HG03342 (cell line): Measurements from ENCODE around the gene PALM3.
"Not testable (repeated sequence)": the region's sequence is repeated elsewhere in the genome, so short reads cannot be mapped to it uniquely, and the experiment has no call there.

ENCODE experiments used
- ATAC-seq: cut with Tn5 transposase; IDR thresholded peaks from one replicate; pipeline ENCODE4 v1.9.1; 2021; ENCODE audit warnings: mild to moderate bottlenecking, moderate library complexity; ENCODE audit not compliant: unreplicated experiment

The PALM3 gene

DNA sequence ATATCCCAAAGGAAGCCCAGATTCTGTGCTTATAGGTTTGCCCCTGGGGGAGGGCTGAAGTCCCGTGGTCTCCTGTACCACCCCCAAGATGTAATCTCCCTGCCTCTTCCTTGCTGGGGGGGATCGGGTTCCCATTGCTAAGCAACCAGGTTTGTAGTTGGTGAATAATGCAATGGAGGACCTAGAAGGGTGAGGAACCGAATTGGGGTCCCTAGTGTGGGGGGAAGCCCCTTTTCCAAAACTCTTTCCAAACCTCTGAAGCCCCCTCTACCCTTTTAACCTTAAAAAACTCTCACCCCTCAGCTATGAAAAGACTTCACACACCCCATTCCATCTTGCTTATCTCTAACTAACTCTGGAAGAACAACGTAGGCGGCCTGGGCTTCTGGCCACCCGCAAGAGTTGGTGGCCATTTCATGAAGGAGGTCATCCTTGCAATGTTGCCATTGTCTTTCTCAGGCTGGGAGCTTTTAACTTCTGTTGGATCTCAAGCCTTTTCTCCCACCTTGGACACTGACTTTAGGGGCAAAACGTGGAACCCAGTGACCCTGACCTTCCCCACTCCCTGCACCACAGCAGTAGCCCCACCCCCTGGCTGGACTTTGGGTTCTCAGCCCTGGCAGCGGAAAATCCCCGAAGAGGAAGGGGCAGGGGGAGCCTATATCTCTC, 661 bp downstream of the PALM3 start:
- no peak for ATAC-seq

GRCh38 chr19:14059652-14060155, 2.2 kb downstream of the PALM3 start:
- ATAC-seq = no peak

DNA sequence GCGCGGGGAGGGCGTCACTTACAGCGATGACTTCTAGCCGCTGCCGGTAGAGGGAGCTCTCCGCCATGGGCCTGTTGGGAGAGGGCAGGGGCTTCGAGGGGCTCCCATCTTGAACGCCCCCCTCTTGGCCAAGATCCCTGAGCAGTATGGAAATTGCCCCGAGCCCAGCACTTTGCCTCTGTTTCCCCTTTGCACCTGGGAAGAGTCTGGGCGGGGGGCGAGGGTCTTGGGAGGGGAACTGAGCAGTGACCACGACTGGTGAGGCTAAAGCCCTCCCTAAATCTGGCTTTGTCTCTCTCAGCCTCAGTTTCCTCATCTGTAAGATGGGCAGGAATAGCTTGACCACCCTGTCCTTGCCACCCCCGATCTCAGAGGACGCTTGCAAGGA, 2.8 kb downstream of the PALM3 start:
- ATAC-seq = no peak

GRCh38 chr19:14058182-14059092, 3.4 kb downstream of the PALM3 start:
- ATAC-seq = no peak

GRCh38 chr19:14056741-14057356, 5.0 kb downstream of the PALM3 start:
- ATAC-seq = no peak

DNA sequence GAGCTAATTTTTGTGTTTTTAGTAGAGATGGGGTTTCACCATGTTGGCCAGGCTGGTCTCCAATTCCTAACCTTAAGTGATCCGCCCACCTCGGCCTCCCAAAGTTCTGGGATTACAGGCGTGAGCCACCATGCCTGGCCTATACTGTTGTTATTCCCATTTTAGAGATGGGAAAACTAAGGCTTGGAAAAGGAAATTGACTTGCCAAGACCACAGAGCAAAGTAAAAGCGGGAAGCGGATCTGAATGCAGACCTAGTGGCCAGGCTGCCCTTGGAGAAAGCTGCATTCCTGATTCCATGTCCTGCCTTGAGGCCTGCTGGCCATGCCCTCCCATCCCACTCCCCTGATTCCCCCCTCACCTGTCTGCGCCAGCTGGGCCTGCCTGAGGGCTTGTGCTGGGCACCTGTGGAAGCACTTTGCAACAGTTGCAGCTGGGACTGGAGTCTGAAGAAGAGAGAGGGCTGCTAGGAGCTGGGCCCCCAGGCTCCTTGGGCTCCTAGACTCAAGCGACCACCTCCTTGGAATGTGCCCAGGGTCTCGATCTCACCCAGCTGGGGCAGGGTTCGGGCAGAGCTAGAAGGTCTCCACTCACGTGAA, 5.7 kb downstream of the PALM3 start:
- ATAC-seq = no peak

GRCh38 chr19:14055396-14055795, 6.5 kb downstream of the PALM3 start:
- ATAC-seq = no peak

- no peak for ATAC-seq
Observed at GRCh38 chr19:14054721-14055120, 7.2 kb downstream of the PALM3 start.

DNA sequence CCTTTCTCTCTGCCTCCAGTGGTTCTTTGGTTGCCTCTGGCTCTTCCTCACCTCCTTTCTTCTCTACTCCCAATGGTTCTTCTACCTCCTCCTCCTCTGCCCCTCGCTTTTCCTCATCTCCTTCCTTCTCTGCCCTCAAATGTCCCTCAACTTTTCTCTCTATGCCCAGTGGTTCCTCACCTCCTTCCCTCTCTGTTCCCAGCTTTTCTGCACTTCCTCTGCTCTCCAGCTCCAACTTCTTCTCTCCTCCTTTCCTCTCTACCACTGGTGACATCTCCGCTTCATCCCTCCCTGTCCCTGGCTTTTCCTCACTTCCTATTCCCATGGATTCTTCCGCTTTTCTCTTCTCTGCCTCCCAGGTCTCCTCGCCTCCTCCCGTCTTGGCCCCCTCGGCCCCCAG, 7.8 kb downstream of the PALM3 start:
- ATAC-seq = no peak

- no peak for ATAC-seq
Observed at GRCh38 chr19:14053500-14053899, 8.4 kb downstream of the PALM3 start.

DNA sequence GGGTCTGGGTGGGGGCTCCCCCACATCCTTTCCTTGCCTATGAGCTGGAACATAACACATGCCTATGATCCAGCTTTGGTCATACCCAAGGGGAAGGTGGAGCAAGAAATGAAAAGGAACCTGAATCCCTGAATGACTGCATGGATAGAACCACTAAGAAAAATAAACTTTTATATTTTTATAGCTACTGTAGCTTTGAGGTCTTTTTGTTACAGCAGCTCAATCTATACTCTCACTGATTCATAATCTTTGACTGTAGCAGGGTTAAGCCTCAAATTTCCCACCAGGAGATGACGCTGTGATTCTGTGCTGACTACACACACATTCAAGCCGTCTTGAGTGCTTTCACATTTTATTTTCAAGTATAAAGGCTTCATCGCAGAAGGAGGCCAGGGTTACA, 8.8 kb downstream of the PALM3 start:
- no peak for ATAC-seq

DNA sequence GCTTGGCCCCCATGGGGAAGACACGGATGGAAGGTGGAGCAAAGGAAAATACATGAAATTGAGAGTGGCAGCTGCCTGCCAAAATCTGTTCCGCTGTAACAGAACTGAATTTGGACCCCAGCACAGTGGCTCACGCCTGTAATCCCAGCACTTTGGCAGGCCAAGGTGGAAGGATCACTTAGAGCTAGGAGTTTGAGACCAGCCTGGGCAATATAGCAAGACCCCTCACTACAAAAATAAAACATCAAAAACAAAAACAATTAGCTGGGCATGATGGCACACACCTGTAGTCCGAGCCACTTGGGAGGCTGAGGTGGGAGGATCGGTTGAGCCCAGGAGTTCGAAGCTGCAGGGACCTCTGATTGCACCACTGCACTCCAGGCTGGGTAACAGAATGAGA, 9.4 kb downstream of the PALM3 start:
- no peak for ATAC-seq

DNA sequence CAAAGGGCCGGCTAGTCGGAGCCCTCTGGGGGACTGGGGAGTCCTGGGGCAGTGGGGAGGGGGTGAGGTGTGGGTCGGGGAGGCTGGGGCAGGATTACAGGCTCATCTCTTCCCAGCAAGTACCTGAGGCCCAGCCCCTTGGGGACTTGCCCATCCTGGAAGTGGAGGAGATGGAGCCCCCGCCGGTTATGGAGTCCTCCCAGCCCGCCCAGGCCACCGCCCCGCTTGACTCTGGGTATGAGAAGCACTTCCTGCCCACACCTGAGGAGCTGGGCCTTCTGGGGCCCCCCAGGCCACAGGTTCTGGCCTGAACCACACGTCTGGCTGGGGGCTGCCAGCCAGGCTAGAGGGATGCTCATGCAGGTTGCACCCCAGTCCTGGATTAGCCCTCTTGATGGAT, 9.9 kb downstream of the PALM3 start:
- no peak for ATAC-seq

DNA sequence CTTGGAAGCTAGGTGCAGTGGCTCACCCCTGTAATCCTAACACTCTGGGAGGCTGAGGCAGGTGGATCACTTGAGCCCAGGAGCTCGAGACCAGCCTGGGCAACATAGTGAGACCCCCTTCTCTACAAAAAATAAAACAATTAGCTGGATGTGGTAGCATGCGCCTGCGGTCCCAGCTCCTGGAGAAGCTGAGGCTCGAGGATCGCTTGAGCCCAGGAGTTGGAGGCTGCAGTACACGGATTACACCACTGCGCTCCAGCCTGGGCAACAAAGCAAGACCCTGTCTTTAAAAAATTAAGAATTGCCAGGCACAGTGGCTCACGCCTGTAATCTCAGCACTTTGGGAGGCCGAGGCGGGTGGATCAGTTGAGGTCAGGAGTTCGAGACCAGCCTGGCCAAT, 10.9 kb downstream of the PALM3 start:
- ATAC-seq = not testable (repeated sequence)

DNA sequence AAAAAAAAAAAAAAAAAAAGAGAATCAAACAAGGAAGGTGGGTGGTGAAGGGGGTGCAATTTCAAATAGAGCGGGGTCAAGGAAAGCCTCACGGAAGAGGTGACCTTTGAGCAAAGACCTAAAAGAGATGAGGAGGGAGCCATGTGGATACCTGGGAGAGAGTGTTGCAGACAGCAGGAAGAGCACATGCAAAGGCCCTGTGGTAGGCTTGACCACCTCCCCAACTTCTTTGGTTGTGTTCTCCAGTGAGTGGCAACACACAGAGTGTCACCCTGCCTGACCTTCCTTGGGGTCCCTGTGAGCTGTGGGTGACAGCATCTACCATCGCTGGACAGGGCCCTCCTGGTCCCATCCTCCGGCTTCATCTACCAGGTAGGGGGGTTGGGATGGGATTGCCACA, 11.4 kb downstream of the PALM3 start:
- ATAC-seq = no peak

DNA sequence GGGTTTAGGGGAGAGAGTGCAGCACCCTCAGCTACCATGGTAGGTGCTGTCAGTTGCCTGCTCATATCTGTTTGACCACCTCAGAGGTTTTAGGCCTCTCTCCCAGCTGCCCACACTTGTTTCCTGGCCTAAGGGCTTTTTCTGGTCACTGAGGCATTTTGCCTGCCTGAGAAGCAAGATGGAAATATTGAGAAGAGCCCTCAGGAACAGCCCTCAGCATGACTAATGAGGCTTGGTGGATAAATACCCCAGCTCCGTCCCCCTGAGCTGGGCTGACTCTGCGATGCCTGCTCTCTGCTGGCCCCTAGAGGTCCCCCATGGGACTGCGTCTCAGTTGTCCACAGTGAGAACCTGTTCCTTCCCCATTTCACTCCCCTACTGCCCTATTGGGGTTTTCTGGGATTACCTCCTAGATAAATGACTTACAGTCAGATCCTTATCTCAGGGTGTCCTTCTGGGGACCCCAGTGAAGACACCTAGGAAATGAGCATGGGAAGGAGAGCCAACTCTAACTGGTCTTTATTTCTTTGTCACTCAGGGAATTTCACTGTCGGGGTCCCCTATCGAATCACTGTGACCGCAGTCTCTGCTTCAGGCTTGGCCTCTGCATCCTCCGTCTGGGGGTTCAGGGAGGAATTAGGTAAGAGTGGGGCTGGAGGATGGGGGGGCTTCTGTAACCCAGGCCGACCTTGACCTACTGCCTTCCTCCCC, 13.3 kb downstream of the PALM3 start:
- no peak for ATAC-seq

GRCh38 chr19:14047866-14048265, 14.0 kb downstream of the PALM3 start:
- ATAC-seq = not testable (repeated sequence)

DNA sequence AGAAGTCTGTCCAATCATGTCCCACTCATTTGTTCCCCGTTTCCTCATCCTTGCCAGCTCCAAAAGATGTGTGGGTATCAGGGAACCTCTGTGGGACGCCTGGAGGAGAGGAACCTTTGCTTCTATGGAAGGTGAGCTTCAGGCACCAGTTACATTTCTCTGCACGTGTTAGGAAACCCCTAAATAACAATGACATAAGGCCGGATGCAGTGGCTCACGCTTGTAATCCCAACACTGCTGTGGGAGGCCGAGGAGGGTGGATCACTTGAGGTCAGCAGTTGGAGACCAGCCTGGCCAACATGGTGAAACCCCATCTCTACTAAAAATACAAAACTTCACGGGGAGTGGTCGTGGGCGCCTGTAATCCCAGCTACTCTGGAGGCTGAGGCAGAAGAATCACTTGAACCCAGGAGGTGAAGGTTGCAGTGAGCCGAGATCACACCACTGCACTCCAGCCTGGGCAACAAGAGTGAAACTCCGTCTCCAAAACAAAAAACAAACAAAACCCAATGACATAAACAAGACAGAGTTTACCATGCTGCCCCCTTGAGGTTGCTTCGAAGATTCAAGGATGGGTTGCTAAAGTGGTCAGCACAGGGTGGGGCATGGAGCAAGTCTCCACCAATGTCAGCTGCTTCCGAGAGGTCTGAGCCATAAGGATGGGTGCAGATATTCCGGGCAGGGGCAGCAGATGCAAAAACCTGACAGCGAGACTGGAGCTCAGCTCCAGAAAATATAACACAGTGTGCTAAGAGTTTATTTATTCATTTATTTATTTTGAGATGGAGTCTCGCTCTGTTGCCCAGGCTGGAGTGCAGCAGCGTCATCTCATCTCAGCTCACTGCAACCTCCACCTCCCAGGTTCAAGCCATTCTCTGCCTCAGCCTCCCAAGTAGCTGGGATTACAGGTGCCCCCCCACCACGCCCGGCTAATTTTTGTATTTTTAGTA, 18.9 kb downstream of the PALM3 start:
- peak; percentile 56 for ATAC-seq

GRCh38 chr19:14039181-14039580, 22.7 kb downstream of the PALM3 start:
- no peak for ATAC-seq

DNA sequence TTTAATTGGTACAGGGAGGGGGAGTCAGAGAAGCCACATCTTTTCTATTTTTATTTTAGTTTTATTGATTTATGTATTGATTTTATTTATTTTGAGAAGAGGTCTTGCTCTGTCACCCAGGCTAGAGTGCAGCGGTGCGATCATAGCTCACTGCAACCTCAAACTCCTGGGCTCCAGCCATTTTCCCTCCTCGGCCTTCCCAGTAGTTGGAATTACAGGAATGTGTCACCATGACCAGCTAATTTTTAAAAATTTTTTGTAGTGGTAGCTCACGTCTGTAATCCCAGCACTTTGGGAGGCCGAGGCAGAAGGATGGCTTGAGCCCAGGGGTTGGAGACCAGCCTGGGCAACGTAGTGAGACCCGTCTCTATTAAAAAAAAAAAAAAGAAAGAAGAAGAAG, 26.2 kb downstream of the PALM3 start:
- no peak for ATAC-seq
